BJ (cell line): ENCODE data around the gene C1QL4. TPM values are rescaled to one million over a fixed set of nuclear protein-coding genes. Genes with fewer than 3 reads are reported as not detected.

ENCODE experiments used
- CTCF ChIA-PET: fragments of 350-600 bp; formaldehyde crosslinking; extraction: SDS; loops from one replicate; lab custom pipeline; 2021; ENCODE audit warnings: antibody characterized with exemption, inconsistent platforms; lab: Yijun Ruan, JAX
- POLR2A ChIA-PET: fragments of 300-600 bp; sonication (Branson Sonifier 250); formaldehyde crosslinking; extraction: SDS; loops from one replicate; lab custom pipeline; 2021; ENCODE audit warnings: antibody characterized with exemption; lab: Charles Lee
- DNase-seq: peaks from one replicate; pipeline ENCODE4 v3.0.0-alpha.2; 2011; ENCODE audit warnings: low read depth
- H3K27me3 ChIP-seq: 2 replicates; pipeline ENCODE4 v1.6.0; 2011; ENCODE audit warnings: low read length; ENCODE audit not compliant: control insufficient read depth, insufficient read depth
- H3K36me3 ChIP-seq: 2 replicates; pipeline ENCODE4 v1.5.1; 2011; ENCODE audit warnings: low read length; ENCODE audit not compliant: control insufficient read depth, insufficient read depth
- H3K4me3 ChIP-seq: 2 replicates; pipeline ENCODE4 v1.5.1; 2011; ENCODE audit warnings: low read depth, mild to moderate bottlenecking, control low read depth, low read length
- polyA plus RNA-seq: library from polyadenylated mRNA; depleted of rRNA; stranded (reverse); fragments of >200 nt; gene quantifications from 2 replicates; pipeline ENCODE4 v1.2.3, GENCODE V29; 2011
- TF ChIP-seq, protein P1 (sequence below): IDR thresholded peaks from 2 replicates; pipeline ENCODE4 v1.5.1; 2011; ENCODE audit warnings: low read depth, mild to moderate bottlenecking, control low read depth, inconsistent platforms, low read length, moderate library complexity; ENCODE audit not compliant: insufficient read depth

C1QL4 gene
- polyA plus RNA-seq, 1 experiment = not detected

DNA sequence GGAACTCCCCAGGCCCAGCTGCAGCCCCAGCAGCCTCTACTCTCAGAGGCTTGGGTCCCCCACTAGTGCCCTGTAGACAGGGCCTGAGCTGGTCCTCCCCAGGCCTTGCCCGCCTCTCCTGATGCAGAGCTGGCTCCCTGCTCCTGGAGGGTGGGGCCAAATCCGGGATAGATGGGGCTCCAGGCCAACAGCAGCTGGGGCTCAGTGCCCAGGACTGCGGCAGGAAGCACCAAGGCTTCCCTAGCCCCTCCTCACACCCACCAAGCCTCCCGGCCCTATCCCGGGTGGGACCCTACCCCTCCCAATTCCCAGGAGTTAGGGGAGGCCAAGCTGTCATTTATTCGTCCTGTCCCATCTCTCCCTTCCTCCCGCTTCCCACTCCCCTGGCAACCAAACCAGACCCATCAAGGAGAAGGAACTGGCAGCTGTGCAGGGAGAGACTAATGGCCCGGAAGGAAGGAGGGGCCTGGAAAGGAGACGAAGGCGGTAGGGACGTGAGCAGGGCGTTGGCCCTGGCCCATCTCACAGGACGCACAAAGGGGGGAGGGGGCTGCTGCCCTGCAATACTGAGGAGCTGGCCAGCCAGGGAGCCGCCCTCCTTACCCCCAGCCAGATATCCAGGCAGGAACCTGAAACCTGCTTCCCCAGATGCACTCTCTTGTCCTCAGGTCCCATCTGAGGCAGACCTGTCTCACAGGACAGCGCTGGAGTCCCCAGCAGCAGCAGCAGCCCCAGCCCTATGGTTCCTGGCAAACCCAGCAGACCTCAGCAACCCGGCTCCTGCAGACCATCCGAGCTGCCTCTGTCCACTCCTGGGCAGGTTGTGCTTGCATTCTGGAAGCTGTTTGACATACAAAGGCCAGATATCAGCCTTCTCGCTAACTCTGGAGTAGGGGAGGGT lies 43.7 kb downstream of the C1QL4 start:
- H3K36me3 ChIP-seq = no peaks in the 10 kb centered on the region
- ChIA-PET CTCF (interaction anchor here (0.8 to 11.5 kb wide), 14 partner anchors 6 to 724 kb away, joined by 3 to 94 read pairs (median 6); partner anchors contain the start of genes C1QL4 and DNAJC22), POLR2A (no interaction called here)
- H3K4me3 ChIP-seq = no peak overlapping the region
- TF ChIP-seq, protein P1, sequence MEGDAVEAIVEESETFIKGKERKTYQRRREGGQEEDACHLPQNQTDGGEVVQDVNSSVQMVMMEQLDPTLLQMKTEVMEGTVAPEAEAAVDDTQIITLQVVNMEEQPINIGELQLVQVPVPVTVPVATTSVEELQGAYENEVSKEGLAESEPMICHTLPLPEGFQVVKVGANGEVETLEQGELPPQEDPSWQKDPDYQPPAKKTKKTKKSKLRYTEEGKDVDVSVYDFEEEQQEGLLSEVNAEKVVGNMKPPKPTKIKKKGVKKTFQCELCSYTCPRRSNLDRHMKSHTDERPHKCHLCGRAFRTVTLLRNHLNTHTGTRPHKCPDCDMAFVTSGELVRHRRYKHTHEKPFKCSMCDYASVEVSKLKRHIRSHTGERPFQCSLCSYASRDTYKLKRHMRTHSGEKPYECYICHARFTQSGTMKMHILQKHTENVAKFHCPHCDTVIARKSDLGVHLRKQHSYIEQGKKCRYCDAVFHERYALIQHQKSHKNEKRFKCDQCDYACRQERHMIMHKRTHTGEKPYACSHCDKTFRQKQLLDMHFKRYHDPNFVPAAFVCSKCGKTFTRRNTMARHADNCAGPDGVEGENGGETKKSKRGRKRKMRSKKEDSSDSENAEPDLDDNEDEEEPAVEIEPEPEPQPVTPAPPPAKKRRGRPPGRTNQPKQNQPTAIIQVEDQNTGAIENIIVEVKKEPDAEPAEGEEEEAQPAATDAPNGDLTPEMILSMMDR = no peak
- DNase-seq = no peak
- peaks cover 44% of the 10 kb centered on the region for H3K27me3 ChIP-seq

DNA sequence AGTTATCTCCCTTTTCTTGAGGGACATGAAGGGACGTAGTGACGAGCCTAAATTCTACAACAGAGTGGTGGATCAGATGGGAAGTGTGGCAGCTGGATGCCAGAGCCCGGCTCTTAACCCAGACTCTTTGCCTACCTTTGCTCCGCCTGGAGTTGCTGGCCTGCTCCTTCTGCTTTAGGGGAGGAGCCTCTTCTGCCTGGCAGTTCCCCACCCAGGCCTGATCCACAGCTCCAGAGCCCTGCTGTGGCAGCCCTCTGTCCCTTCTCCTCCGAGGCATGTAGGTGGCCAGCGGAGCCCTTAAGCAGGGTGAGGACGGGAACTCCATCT lies 44.3 kb downstream of the C1QL4 start:
- Histone ChIP-seq H3K36me3 (no peaks in the 10 kb centered on the region), H3K4me3 (no peak overlapping the region), H3K27me3 (peaks cover 40% of the 10 kb centered on the region)
- ChIA-PET CTCF (interaction anchor here (0.8 to 4.9 kb wide), 11 partner anchors 9 to 725 kb away, joined by 3 to 28 read pairs (median 6); partner anchors contain the start of gene DNAJC22), POLR2A (no interaction called here)
- DNase-seq = no peak
- TF ChIP-seq, protein P1 = no peak

DNA sequence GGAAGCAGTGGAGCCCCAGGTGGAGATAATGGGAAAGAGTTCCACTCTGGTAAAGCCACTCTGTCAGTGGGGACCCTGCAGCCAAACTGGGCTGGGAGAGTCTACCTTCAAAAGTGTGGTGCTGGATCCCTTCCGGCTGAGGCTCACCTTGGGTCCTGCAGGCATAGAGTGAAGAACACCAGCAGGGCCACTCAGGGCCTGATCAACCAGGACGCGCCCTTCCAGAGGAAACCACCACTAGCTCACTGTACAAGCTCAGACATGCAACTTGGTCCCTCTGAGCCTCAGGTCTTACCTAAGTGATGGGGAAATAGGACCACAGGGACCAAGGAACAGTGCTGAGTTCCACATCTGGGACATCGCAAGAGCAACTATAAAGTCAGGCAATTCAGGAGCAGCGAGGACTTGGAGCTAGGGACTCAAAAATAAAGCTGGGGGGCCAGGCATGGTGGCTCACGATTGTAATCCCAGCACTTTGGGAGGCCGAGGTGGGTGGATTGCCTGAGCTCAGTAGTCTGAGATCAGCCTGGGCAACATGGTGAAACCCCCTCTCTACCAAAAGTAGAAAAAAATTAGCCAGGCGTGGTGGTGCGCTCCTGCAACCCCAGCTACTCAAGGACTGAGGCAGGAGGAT lies 47.9 kb downstream of the C1QL4 start:
- POLR2A ChIA-PET = no interaction called here
- no peaks in the 10 kb centered on the region for H3K36me3 ChIP-seq
- CTCF ChIA-PET = interaction anchor here (0.5 to 7.9 kb wide), 26 partner anchors 10 to 295 kb away, joined by 3 to 94 read pairs (median 5); partner anchors contain the start of genes C1QL4, DNAJC22 and PRPH
- peaks cover 11% of the 10 kb centered on the region for H3K27me3 ChIP-seq
- TF ChIP-seq, protein P1 = no peak
- H3K4me3 ChIP-seq = no peak overlapping the region
- no peak for DNase-seq

DNA sequence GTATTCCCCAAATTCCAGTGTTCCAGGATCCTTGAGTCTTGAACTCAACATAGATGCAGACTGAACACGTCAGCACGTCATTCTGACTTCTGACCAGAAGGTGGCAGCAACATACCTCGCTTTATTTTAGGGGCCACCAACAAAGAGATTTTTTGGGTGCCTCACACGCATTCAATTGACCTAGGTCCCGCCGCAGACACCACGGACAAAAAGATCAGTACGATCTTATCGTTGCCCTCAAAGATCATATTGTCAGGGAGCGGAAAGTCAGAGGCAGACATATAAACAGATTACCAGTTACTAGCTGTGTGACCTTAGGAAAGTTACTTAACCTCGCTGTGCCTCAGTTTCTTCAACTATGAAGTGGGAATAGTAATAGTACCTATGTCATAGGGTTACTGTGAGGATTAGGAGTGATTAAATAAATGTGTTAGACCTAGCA lies 48.6 kb downstream of the C1QL4 start:
- Histone ChIP-seq H3K36me3 (no peaks in the 10 kb centered on the region), H3K4me3 (no peak overlapping the region), H3K27me3 (peaks cover 8% of the 10 kb centered on the region)
- POLR2A ChIA-PET = no interaction called here
- TF ChIP-seq, protein P1 = peak; percentile 82
- DNase-seq = no peak
- CTCF ChIA-PET = interaction anchor here (0.7 to 7.9 kb wide), 22 partner anchors 11 to 296 kb away, joined by 3 to 94 read pairs (median 6); partner anchors contain the start of genes C1QL4, DNAJC22 and PRPH

DNA sequence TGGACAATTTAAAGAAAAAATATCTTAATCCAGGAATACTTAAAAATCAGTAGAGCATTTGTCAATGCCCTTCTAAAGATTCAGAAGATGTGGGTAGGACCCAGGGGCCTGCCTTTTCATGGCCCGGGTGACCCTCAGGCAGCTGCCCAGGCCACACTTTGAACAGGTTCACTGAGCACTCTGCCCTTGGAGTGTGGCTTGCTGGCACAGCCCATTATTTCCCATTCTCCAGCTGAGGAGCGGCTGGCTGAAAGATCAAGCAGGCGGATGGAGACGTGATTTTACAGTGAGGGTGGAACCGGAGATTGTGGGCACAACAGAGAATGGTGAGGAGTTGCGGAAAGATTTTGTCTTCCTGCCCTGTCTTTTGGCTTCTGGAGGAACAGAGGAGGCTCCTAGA lies 49.1 kb downstream of the C1QL4 start:
- Histone ChIP-seq H3K36me3 (no peaks in the 10 kb centered on the region), H3K4me3 (no peak overlapping the region), H3K27me3 (peaks cover 7% of the 10 kb centered on the region)
- ChIA-PET POLR2A (no interaction called here), CTCF (interaction anchor here (0.6 to 7.9 kb wide), 16 partner anchors 10 to 296 kb away, joined by 3 to 94 read pairs (median 11); partner anchors contain the start of genes C1QL4, DNAJC22 and PRPH)
- DNase-seq = no peak
- TF ChIP-seq, protein P1 = no peak
